Right renal cortex interstitium (tissue), 3 donors: ENCODE data around the gene DOP1B. TPM values are rescaled to one million over a fixed set of nuclear protein-coding genes. Genes with fewer than 3 reads are reported as not detected.

ENCODE experiments used
- DNase-seq, 3 donors: peaks; one replicate each; pipeline ENCODE4 v3.0.0-alpha.2; 2013; ENCODE audit warnings: low read depth in 3 of 3, low spot score in 2 of 3
- polyA plus RNA-seq, 3 donors: library from polyadenylated mRNA; unstranded; fragments of 120-200 nt; gene quantifications; one replicate each; pipeline ENCODE4 v1.2.1, GENCODE V29; 2013; ENCODE audit not compliant: insufficient read length in 3 of 3

The DOP1B gene
- polyA plus RNA-seq, 3 donors = 5.4 to 6.4 (median 6.1) TPM

- no peak for DNase-seq
Measured at GRCh38 chr21:36169470-36170128, 13.0 kb downstream of the DOP1B start.

DNA sequence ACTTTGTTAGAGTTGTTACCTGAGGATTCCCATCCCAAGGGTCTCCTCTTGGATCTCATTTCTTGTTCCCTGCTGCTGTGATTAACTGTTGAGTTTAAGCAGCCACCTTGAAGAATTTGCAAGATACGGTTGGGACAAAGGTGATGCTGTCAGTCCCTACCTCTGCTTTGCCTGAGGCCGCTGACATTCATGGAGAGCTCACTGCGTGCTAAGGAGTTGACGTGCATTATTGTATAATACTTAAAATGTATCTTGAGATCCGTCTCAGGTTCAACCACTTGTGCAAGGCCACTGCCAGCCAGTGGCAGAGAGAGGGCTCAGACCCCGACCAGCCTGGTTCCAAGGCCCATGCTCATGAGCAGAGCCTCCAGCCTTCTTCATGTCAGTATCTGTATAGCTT is 14.2 kb downstream of the DOP1B start:
- no peak for DNase-seq

DNA sequence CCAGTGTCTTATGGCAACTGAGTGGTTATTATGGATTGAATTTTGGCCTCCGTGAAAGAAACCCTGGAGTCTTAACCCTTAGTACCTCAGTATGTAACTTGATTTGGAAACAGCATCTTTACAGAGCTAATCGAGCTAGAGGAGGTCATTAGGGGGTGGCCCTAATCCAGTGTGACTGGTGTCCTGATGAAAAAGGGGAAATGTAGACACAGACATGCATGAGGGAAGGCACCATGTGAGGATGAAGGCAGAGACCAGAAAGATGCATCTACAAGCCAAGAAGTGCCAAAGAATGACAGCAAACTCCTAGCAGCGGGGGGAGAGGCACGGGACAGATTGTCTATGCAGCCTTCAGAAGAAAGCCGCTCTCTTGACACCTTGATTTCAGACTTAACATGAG is 14.7 kb downstream of the DOP1B start:
- DNase-seq = no peak

- DNase-seq = no peak
Measured at GRCh38 chr21:36171741-36172331, 15.2 kb downstream of the DOP1B start.

DNA sequence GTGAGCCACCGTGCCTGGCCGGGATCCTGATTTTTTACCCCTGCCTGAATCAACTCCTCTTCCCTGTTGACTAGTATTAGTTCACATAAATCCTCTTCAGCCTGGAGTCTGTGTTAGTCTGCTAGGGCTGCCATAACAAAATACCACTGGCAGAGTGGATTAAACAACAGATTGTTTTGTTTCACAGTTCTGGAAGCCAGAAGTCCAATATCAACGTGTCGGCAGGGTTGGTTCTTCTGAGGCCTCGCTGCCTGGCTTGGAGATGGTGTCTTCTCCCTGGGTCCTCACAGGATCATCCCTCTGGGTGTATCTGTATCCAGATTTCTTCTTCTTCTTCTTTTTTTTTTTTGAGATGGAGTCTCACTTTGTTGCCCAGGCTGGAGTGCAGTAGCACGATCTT is 18.2 kb downstream of the DOP1B start:
- DNase-seq = no peak

GRCh38 chr21:36175771-36176565 is 19.3 kb downstream of the DOP1B start:
- no peak for DNase-seq

- no peak for DNase-seq
Measured at GRCh38 chr21:36178349-36178748, 21.7 kb downstream of the DOP1B start.

DNA sequence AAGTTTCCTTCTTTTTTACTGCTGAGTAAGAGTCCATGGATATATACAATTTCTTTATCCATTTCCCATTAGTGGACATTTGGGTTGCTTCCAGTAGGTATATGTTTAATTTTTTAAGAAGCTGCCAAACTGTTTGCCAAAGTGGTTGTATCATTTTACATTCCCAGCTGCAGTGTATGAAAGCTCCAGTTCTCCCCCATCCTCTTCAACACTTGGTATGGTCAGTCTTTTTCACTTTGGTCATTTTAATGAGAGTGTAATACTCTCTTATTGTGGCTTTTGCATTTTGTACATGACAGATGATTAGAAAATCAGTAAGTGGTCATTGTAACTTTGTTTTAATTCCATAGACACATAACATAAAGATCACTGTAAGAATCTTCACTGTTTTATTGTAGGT is 22.5 kb downstream of the DOP1B start:
- DNase-seq = no peak

- no peak for DNase-seq
Measured at GRCh38 chr21:36180963-36181362, 24.3 kb downstream of the DOP1B start.

DNA sequence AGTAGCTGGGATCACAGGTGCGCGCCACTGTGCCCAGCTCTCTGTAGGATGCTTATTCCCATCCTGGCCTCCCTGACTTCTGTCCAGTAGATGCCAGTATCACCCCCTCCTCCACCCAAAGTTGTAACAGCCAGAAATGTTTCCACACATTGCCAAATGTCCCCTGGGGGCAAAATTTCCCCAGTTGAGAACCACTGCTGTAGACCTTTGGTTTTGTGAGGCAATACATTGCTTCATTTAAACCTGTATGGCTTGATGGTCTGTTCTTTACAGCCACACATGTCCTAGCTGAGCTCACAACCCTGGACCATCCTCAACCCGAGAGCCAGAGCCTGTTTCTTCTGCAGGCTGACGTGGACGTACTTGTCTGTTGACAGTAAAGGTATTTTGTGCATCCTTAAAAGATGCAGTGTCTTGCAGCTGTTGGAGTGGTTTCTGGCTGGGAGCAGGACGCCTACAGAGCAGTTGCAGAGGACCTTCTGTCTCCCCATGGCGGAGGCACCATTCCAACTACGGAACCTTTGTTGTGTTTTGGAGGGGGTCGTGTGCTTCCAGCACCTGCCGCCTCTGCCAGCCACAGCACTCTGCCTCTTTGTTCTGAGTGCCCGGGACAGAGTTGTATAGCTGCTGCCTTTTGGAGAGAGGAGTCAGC is 26.6 kb downstream of the DOP1B start:
- no peak for DNase-seq

- DNase-seq = no peak
Measured at GRCh38 chr21:36184545-36184944, 27.9 kb downstream of the DOP1B start.

GRCh38 chr21:36185523-36185922 is 28.9 kb downstream of the DOP1B start:
- no peak for DNase-seq

DNA sequence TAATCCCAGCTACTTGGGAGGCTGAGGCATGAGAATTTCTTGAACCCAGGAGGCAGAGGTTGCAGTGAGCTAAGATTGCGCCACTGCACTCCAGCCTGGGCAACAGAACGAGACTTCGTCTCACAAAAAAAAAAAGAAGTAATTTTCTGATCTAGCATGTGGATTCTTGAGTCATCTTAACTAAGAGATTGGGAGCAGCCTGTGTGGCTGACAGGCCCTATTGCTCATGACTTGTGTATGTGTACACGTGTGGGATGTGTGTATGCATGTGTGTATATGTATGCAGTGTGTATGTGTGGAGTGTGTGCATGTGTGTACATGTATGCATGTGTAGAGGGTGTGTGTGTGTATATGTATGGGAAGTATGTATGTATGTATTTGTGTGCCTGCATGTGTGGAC is 29.5 kb downstream of the DOP1B start:
- no peak for DNase-seq

DNA sequence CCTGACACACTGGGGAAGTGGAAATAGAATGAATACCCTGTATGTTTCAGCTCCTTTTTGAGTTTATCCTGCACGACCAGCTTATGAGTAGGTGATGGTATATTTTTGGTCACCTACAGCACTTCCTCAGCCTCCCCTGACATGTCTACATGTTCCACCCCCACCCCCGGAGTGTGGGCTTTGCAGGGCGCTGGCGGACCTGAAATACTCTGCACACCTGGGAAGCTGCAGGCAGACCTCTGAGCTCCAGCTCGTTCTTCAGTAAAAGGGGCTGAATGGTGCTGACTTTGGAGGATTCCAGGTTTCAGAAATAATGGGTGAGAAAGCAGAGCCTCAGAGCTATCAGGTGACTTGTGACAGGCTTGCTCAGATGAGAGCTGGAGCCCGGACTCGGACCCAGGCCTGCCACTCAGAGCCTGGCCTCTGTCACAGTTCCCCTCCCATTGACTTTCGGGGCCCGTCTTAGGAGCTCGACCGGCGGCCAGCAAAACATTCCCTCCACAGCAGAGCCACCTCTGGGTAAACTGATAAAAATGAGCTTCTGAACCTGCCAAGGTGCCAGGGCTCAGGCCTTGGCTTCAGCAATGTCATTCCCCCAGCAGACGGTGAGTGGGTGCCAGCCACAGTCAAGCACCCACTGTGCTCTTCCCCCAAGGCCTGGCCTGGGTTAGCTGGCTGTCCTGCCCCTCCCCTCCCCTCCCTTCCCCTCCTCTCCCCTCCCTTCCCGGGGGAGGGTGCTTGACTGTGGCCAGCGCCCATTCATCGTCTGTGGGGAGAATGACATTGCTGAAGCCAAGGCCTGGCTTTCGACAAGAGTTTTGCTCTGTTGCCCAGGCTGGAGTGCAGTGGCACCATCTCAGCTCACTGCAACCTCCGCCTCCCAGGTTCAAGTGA is 30.1 kb downstream of the DOP1B start:
- no peak for DNase-seq

DNA sequence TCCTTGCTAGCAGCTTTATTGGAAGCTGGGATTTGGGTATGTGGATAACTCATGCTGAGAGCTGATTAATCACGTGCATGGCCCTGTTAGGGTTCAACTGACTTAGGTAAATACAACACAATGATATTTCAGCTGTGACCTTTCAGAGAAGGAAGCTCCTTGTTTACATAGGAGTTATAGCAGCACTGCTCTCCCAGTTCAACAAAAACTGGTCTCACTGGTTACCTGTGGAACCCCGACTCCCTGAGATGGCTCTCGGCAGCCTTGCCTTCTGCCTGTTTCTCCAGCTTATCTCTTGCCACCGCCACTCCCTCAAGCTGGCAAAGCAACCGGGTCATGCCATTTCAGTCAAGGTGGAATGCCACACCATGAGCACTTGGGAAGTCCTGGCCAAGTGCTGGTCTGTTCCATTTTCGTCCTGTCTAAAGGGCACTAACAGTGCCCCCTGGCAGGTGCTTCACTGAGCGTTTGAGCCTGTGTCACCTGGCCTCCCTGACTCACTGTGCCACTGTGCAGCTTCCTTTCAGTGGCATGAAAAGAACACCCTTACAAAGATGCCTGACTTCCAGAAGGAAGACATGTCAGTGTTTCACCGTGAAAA is 31.6 kb downstream of the DOP1B start:
- no peak for DNase-seq

GRCh38 chr21:36188937-36189336 is 32.3 kb downstream of the DOP1B start:
- DNase-seq = no peak

DNA sequence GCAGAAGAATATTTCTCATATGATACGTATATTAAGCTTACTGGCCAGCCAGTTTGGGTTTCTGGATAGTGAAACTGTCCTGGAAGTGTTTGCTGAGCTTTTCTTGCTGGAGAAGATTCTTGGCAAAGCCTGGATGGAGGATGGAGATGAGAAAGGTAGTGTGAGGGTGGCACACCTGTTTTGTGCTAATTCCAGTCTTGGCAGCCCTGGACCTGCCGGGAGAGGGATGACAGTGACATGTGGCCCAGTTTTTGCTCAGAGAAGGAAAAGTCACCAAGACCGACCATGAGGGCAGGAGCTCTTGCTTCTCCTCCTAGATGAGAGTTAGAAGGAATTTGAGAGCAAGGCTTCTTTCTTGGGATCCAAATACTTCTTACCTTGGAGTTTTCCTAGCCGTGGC is 34.1 kb downstream of the DOP1B start:
- no peak for DNase-seq

- no peak for DNase-seq
Measured at GRCh38 chr21:36193200-36193599, 36.6 kb downstream of the DOP1B start.

DNA sequence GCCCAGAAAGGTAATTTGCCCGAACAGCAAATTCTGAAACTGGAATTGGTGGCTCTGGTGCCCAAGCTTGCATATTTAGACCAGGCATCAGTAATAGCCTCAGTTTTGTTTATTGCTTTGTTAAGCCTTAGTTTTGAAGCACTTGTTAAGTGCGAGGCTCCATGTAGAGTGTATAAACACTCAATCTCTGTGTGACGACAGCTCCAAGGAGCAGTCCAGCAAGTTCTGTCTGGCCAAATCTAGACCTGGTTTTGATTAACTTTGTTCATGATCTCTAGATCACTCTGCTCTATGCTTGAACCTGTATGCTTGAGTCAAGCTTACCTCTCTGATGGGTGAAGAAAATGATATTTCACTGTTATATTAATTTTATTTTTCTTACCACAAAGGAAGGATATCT is 37.4 kb downstream of the DOP1B start:
- no peak for DNase-seq

DNA sequence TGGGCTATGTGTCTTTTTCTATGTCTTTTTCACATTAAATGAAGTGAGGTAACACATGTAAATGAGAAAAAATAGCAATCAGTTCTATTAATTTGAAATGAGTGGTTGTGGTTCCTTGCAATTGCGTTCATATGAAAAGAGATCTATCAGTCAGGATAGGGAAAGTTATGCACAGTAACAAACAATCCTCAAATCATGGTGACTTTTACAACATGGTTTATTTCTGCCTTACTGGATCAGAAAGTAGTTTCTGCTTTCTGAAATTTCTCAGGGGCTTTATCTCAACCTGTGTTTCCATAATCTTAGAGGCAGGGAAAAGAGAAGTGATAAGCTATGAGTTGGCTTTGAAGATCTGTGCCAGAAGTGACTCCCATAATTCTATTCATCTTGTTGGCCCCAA is 39.0 kb downstream of the DOP1B start:
- DNase-seq = no peak
